ENCODE measurements around the gene FAM168B. TPM values are rescaled to one million over a fixed set of nuclear protein-coding genes. Genes with fewer than 3 reads are reported as not detected.
A peak's percentile ranks its signal among the peaks of the same experiment; 100 is the strongest.

FAM168B gene
- total and polyA plus RNA-seq, 3 donors from 2014 or later: 76.3 to 165 (median 120) TPM

DNA sequence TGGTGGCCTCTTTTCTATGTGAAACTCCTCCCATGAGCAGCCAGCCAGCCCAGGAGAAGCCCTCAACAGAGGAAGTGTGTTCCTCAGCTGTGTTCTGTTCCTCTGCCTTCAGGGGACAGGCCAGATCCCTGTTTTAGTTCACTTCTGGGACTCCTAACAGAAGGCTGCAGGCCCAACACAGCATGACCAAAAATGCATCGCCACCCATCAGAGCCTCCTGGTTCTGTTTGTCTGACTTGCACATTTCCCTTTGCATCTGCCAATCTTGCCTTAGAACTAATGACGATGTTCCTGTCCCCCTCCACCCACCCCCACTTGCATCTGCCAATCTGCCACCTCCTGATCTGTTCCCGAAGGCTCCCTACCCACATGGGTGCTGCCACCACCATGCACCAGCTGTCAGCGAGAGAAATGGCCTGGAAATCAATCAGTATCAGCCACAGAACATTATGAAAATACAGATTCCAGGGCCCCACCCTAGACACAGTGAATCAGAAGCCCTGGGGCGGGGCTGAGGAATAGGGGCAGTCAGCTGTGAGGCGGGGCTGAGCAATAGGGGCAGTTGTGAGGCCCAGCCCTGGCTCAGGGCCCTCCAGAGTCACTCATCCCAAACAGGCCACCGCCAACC is 51.0 kb downstream of the FAM168B start:
- no peak for DNase-seq
- WGBS, 2 donors: 92% methylated on average over 7 of the region's 7 CpGs
- no peaks in the 10 kb centered on the region for H3K4me1 ChIP-seq

DNA sequence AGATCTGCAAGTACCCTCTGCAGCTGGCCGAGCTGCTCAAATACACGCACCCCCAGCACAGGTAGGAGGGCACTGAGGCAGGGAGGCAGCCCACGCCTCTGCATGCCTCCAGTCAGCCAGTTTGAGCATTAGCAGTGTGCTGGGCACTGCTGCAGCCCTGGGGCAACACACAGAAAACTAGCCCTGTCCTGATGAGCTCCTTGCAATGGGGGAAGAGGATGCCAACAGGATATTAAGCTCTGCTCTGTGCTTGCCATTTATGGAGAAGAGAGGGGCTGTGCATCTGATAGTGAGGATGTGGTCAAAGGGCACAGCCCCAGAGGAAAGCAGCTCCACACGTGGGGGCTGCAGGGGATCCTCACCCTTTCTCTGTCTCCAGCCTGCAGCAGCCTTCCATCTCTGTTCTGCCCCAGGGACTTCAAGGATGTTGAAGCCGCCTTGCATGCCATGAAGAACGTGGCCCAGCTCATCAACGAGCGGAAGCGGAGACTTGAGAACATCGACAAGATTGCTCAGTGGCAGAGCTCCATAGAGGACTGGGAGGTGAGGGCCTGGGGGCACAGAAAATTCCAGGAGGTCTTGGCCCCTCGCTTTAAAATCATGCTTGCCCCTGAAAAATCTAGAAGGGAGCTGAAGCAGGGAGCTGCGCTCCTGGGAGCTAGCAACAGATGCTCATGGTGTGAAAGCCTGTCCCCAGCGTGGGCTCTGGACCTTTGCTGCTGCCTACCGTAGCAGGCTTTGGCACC is 51.7 kb downstream of the FAM168B start:
- no peak for DNase-seq
- no peak overlapping the region for H3K27ac ChIP-seq
- H3K36me3 ChIP-seq (ENCODE audit: low read depth, missing control alignments): no peaks in the 10 kb centered on the region
- H3K9me3 ChIP-seq: no peaks in the 10 kb centered on the region
- intact Hi-C loops (cut with DNase I; ENCODE audit: low total_unique reads): no loop called here
- no peaks in the 10 kb centered on the region for H3K4me1 ChIP-seq
- TF ChIP-seq POLR2A (IDR thresholded peaks at IDR 0.05): no peak
- TF ChIP-seq, protein P1, sequence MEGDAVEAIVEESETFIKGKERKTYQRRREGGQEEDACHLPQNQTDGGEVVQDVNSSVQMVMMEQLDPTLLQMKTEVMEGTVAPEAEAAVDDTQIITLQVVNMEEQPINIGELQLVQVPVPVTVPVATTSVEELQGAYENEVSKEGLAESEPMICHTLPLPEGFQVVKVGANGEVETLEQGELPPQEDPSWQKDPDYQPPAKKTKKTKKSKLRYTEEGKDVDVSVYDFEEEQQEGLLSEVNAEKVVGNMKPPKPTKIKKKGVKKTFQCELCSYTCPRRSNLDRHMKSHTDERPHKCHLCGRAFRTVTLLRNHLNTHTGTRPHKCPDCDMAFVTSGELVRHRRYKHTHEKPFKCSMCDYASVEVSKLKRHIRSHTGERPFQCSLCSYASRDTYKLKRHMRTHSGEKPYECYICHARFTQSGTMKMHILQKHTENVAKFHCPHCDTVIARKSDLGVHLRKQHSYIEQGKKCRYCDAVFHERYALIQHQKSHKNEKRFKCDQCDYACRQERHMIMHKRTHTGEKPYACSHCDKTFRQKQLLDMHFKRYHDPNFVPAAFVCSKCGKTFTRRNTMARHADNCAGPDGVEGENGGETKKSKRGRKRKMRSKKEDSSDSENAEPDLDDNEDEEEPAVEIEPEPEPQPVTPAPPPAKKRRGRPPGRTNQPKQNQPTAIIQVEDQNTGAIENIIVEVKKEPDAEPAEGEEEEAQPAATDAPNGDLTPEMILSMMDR (IDR thresholded peaks at IDR 0.05): no peak
- 84 to 90% methylated on average over 11 to 14 of the region's 14 CpGs for WGBS, 2 donors
- no peaks in the 10 kb centered on the region for H3K27me3 ChIP-seq
- no peak overlapping the region for H3K4me3 ChIP-seq

More for the DNA sequence above, 51.0 kb downstream of the FAM168B start:
- Histone ChIP-seq H3K36me3 (ENCODE audit: low read depth, missing control alignments) (no peaks in the 10 kb centered on the region), H3K9me3 (no peaks in the 10 kb centered on the region), H3K4me3 (no peak overlapping the region), H3K27ac (no peak overlapping the region), H3K27me3 (no peaks in the 10 kb centered on the region)
- intact Hi-C loops (cut with DNase I; ENCODE audit: low total_unique reads): no loop called here
- TF ChIP-seq, protein P1 (IDR thresholded peaks at IDR 0.05): no peak
- no peak for TF ChIP-seq POLR2A (IDR thresholded peaks at IDR 0.05)

DNA sequence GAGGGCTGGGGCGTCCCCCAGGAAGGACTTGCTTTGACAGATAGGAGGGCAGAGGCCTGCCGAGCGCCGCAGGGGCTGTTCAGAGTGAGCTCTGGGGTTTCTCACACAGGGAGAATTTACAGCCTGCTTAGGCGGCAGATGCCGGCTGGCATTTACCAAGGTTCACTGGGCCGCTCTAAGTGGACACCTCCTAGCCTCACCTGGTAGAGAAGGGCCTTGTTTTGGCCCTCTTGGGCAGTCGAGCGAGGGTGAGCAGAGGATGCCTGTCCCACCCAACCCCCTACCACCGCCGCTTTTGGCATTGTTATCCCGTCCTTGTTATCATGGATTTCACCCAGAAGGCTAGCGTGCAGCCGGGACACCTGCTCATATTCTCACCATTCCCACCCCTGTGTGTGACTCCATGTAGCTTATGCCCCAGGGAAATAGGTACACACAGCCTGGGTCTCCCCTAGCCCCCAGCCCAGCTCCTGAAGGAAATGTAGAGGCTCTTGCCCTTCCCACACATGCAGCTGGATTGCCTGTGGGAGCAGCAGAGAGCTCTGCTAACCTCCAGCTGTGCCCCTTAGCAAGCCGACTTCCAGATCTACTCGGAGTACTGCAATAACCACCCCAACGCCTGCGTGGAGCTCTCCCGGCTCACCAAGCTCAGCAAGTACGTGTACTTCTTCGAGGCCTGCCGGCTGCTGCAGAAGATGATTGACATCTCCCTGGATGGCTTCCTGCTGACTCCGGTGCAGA is 52.4 kb downstream of the FAM168B start:
- H3K27ac ChIP-seq: no peak overlapping the region
- 56 to 58% methylated on average over 12 to 23 of the region's 23 CpGs for WGBS, 2 donors
- H3K4me3 ChIP-seq: peak overlapping the region in 1 of 2 donors; percentile 8
- H3K9me3 ChIP-seq: no peaks in the 10 kb centered on the region
- DNase-seq: no peak
- no peaks in the 10 kb centered on the region for H3K36me3 ChIP-seq (ENCODE audit: low read depth, missing control alignments)
- TF ChIP-seq POLR2A (IDR thresholded peaks at IDR 0.05): no peak
- TF ChIP-seq, protein P1 (IDR thresholded peaks at IDR 0.05): no peak
- intact Hi-C loops (cut with DNase I; ENCODE audit: low total_unique reads): no loop called here
- H3K27me3 ChIP-seq: no peaks in the 10 kb centered on the region
- H3K4me1 ChIP-seq: peaks cover 3% of the 10 kb centered on the region

DNA sequence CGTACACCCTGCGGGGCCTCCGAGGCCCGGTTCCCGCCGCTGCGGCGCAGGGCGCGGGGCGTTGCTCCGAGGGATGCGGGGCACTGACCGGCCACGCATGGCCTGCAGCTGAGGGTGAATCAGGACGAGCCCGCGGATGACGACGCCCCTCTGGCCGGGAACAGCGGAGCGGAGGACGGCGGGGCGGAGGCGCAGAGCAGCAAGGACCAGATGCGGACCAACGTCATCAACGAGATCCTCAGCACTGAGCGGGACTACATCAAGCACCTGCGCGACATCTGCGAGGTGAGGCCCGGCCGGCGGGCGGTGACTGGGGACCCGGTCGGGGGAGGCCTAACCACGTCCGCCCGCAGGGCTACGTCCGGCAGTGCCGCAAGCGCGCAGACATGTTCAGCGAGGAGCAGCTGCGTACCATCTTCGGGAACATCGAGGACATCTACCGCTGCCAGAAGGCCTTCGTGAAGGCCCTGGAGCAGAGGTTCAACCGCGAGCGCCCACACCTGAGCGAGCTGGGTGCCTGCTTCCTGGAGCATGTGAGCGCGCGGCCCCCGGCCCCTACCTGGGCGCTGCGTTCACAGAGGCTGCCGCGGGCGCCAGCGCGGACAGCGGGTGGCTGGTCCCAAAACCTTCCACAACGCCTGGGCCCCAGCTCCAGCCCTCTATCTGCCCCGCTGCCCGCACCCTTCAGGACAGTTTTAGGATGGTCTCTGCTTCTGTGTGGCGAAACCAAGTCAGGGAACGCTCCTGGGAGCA is 53.2 kb downstream of the FAM168B start:
- H3K4me1 ChIP-seq: peaks cover 9% of the 10 kb centered on the region
- no peaks in the 10 kb centered on the region for H3K36me3 ChIP-seq (ENCODE audit: low read depth, missing control alignments)
- 50 to 54% methylated on average over 1 to 75 of the region's 75 CpGs for WGBS, 2 donors
- intact Hi-C loops (cut with DNase I; ENCODE audit: low total_unique reads): no loop called here
- no peaks in the 10 kb centered on the region for H3K9me3 ChIP-seq
- H3K27me3 ChIP-seq: no peaks in the 10 kb centered on the region
- DNase-seq: no peak
- TF ChIP-seq, protein P1 (IDR thresholded peaks at IDR 0.05): no peak
- no peak for TF ChIP-seq POLR2A (IDR thresholded peaks at IDR 0.05)
- H3K4me3 ChIP-seq: peak overlapping the region; percentile 8 to 29
- no peak overlapping the region for H3K27ac ChIP-seq

Measured in testis (tissue), 3 donors.